ENCODE measurements around the gene LRRC25. TPM values are rescaled to one million over a fixed set of nuclear protein-coding genes. Genes with fewer than 3 reads are reported as not detected.
A peak's percentile ranks its signal among the peaks of the same experiment; 100 is the strongest.
"Not testable (repeated sequence)": the region's sequence is repeated elsewhere in the genome, so short reads cannot be mapped to it uniquely, and the experiment has no call there.

The LRRC25 gene
- total RNA-seq, 1 experiment from 2014 or later, result not detected

- Histone ChIP-seq H3K4me3 (peak within 1 kb of the TSS; percentile 77), H3K36me3 (peaks cover 32% of the 10 kb centered on the region), H3K27me3 (no peaks in the 10 kb centered on the region), H3K9me3 (no peaks in the 10 kb centered on the region)
- DNase-seq, result peak; percentile 80
Observed at GRCh38 chr19:18419195-18419698, 21.8 kb upstream of the LRRC25 start, which contains the start of gene SSBP4. TSS of gene SSBP4 (plus strand) at chr19:18419398. CDS start at chr19:18419649, 251 bp downstream.

GRCh38 chr19:18418483-18419194, 21.2 kb upstream of the LRRC25 start:
- no peaks in the 10 kb centered on the region for H3K27me3 ChIP-seq
- H3K9me3 ChIP-seq, result no peaks in the 10 kb centered on the region
- no peak for DNase-seq
- peak overlapping the region; percentile 77 for H3K4me3 ChIP-seq
- H3K36me3 ChIP-seq, result peaks cover 26% of the 10 kb centered on the region

- DNase-seq, result no peak
- H3K4me3 ChIP-seq, result no peak overlapping the region; the same call in 1 of the 2 replicates
Observed at GRCh38 chr19:18418029-18418482, 20.6 kb upstream of the LRRC25 start.

GRCh38 chr19:18417250-18418028, 20.0 kb upstream of the LRRC25 start:
- H3K9me3 ChIP-seq, result no peaks in the 10 kb centered on the region
- peak overlapping the region; percentile 47 for H3K4me3 ChIP-seq
- no peaks in the 10 kb centered on the region for H3K27me3 ChIP-seq
- peak; percentile 97 for DNase-seq
- H3K36me3 ChIP-seq, result peaks cover 14% of the 10 kb centered on the region

More at GRCh38 chr19:18418029-18418482, 20.6 kb upstream of the LRRC25 start:
- Histone ChIP-seq H3K36me3 (peaks cover 20% of the 10 kb centered on the region), H3K27me3 (no peaks in the 10 kb centered on the region), H3K9me3 (no peaks in the 10 kb centered on the region)

- Histone ChIP-seq H3K9me3 (no peaks in the 10 kb centered on the region), H3K36me3 (peaks cover 7% of the 10 kb centered on the region), H3K4me3 (peak overlapping the region; percentile 47), H3K27me3 (no peaks in the 10 kb centered on the region)
- peak; percentile 96 for DNase-seq
Observed at GRCh38 chr19:18416778-18417249, 19.4 kb upstream of the LRRC25 start.

- peak overlapping the region; percentile 51 for H3K4me3 ChIP-seq
- no peaks in the 10 kb centered on the region for H3K9me3 ChIP-seq
- DNase-seq, result peak; percentile 95
- H3K27me3 ChIP-seq, result no peaks in the 10 kb centered on the region
- peaks cover 4% of the 10 kb centered on the region; the same call in 1 of the 2 replicates for H3K36me3 ChIP-seq
Observed at GRCh38 chr19:18415178-18415867, 17.9 kb upstream of the LRRC25 start.

GRCh38 chr19:18414504-18415177, 17.2 kb upstream of the LRRC25 start:
- H3K9me3 ChIP-seq, result no peaks in the 10 kb centered on the region
- DNase-seq, result peak; percentile 70
- no peaks in the 10 kb centered on the region for H3K27me3 ChIP-seq
- peak overlapping the region; percentile 51 for H3K4me3 ChIP-seq
- no peaks in the 10 kb centered on the region for H3K36me3 ChIP-seq

- no peaks in the 10 kb centered on the region for H3K36me3 ChIP-seq
- no peak overlapping the region for H3K4me3 ChIP-seq
- no peaks in the 10 kb centered on the region for H3K27me3 ChIP-seq
- no peak for DNase-seq
- no peaks in the 10 kb centered on the region for H3K9me3 ChIP-seq
Observed at GRCh38 chr19:18412610-18413239, 15.3 kb upstream of the LRRC25 start.

GRCh38 chr19:18408053-18408476, 10.6 kb upstream of the LRRC25 start:
- H3K4me3 ChIP-seq, result no peak overlapping the region
- no peaks in the 10 kb centered on the region for H3K9me3 ChIP-seq
- no peak for DNase-seq
- H3K27me3 ChIP-seq, result no peaks in the 10 kb centered on the region
- no peaks in the 10 kb centered on the region for H3K36me3 ChIP-seq

- H3K27me3 ChIP-seq, result no peaks in the 10 kb centered on the region
- H3K36me3 ChIP-seq, result no peaks in the 10 kb centered on the region
- DNase-seq, result no peak
- no peak overlapping the region for H3K4me3 ChIP-seq
- no peaks in the 10 kb centered on the region for H3K9me3 ChIP-seq
Observed at GRCh38 chr19:18406749-18407148, 9.3 kb upstream of the LRRC25 start.

- not testable (repeated sequence) for H3K36me3 ChIP-seq, H3K4me3 ChIP-seq, DNase-seq, H3K9me3 ChIP-seq, H3K27me3 ChIP-seq
Observed at GRCh38 chr19:18405754-18406153, 8.3 kb upstream of the LRRC25 start.

GRCh38 chr19:18402455-18403248, 5.2 kb upstream of the LRRC25 start:
- H3K9me3 ChIP-seq, H3K4me3 ChIP-seq, DNase-seq, H3K36me3 ChIP-seq, H3K27me3 ChIP-seq: not testable (repeated sequence)

- H3K9me3 ChIP-seq, result peaks cover 2% of the 10 kb centered on the region; the same call in 1 of the 2 replicates
- H3K4me3 ChIP-seq, result no peak overlapping the region
- H3K36me3 ChIP-seq, result no peaks in the 10 kb centered on the region
- no peaks in the 10 kb centered on the region for H3K27me3 ChIP-seq
- peak; percentile 56 for DNase-seq
Observed at GRCh38 chr19:18401580-18402112, 4.2 kb upstream of the LRRC25 start.

- peaks cover 2% of the 10 kb centered on the region; the same call in 1 of the 2 replicates for H3K9me3 ChIP-seq
- H3K27me3 ChIP-seq, result no peaks in the 10 kb centered on the region
- peak; percentile 88 for DNase-seq
- no peak overlapping the region for H3K4me3 ChIP-seq
- H3K36me3 ChIP-seq, result no peaks in the 10 kb centered on the region
Observed at GRCh38 chr19:18399008-18399407, 1.6 kb upstream of the LRRC25 start.

Measured in MG63 (cell line).